GM12873 (cell line): Measurements from ENCODE around the gene HGS.

ENCODE experiments used
- CTCF ChIP-seq: IDR thresholded peaks from 2 replicates; pipeline ENCODE4 v1.5.1; 2012; ENCODE audit warnings: low read depth, mild to moderate bottlenecking, moderate library complexity, low read length, control low read depth; ENCODE audit not compliant: insufficient read depth; ENCODE audit errors: missing control alignments

Gene HGS

GRCh38 chr17:81644496-81644895 lies 39.3 kb upstream of the HGS start:
- TF ChIP-seq CTCF: no peak

GRCh38 chr17:81644976-81645952 lies 38.5 kb upstream of the HGS start:
- TF ChIP-seq CTCF: no peak

GRCh38 chr17:81646869-81647600 lies 36.8 kb upstream of the HGS start:
- no peak for TF ChIP-seq CTCF

GRCh38 chr17:81647640-81648012 lies 36.2 kb upstream of the HGS start:
- TF ChIP-seq CTCF: no peak

GRCh38 chr17:81648013-81648706 lies 35.7 kb upstream of the HGS start:
- no peak for TF ChIP-seq CTCF

- TF ChIP-seq CTCF: no peak
Observed at GRCh38 chr17:81648707-81649085, 35.1 kb upstream of the HGS start.

GRCh38 chr17:81650951-81651350 lies 32.9 kb upstream of the HGS start:
- no peak for TF ChIP-seq CTCF
